NCI-H748 (cell line): ENCODE results near the gene PARD3.
A peak's percentile ranks its signal among the peaks of the same experiment; 100 is the strongest.

ENCODE experiments used
- DNase-seq: peaks from one replicate; lab custom pipeline; 2025; ENCODE audit not compliant: unreplicated experiment; lab: John Stamatoyannopoulos, UW

PARD3 gene

DNA sequence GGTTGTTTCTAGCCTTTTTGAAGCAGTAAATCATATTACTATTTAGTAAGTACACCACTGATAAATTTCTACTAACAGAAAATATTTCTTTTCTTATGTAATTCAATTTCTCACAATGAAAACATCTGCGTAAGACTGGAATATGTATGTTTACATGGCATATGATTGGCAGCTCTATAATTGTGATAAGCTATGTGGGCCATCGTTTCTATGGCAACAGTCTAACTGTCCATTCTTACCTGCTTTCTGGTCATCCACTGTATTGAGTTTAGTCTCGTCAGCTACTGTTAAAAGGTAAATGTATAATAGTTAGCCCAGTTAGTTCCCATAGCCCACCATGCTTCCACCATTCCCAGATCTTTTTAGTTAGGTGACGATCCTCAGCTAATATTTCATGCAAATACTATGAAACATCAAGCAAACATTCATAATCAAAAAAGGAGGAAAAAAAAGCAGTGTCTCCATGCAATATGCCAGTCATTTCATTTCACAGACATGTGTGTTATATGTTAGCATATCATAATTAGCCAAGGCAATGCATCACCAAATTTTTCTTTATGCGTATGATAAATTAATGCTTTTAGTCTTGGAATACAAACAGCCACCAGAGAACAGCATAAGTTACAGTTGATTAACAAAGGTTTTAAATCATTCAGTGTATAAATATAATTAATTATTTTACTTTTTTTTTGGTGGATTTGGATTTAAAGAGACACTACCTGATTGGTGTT, 479.0 kb downstream of the PARD3 start:
- DNase-seq = peak; percentile 31

DNA sequence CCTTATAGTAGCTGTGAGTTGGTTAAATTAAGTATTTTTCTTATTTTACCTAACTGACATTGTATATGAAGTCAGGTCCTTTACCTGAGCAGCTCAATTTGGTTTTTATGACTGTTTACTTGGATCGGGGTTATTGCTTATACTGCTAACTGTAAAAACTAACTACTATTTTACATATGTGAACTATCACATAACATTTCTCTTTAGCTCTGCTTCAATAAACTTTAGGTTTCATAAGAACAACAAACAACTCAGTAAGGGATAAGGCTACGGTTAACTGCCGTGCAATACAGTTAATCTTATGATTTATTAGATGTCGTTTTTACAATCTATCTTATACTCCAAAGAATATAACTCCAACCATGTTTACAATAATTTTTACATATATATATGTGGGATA, 480.2 kb downstream of the PARD3 start:
- no peak for DNase-seq

DNA sequence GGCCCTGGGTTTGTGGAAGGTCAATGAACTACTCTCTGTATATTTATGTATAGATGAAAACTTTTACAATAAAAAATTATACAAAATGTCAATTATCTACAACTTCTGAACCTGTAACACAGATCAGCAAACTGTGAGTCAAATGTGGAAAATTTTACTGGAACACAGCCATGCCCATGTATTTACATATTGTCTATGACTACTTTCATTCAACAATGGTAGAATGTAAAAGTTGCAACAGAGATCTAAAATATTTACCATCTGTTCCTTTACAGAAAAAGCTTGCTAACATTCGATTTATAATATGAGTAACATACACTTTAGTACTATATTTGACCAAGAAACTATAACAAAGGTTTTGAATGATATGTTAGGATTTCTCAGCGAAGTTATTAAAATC, 481.6 kb downstream of the PARD3 start:
- DNase-seq = no peak

DNA sequence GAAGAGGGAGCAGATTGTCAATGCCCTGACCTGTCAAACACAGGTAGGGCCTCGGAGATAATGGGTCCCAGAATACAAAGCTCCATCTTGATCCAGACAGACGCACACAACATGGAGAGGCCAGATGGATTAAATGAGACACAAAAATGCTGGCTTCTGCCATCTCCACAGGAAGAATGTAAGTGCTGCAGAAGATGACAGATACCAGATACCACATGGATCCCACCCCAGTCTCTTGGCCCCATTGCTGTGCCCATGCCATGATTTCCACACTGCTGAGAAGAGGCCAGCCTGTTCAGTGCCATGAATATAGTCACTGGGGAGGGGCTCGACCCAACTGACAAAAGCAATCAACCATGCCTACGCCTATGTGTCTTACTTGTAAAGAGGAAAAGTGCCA, 487.9 kb downstream of the PARD3 start:
- peak; percentile 65 for DNase-seq

DNA sequence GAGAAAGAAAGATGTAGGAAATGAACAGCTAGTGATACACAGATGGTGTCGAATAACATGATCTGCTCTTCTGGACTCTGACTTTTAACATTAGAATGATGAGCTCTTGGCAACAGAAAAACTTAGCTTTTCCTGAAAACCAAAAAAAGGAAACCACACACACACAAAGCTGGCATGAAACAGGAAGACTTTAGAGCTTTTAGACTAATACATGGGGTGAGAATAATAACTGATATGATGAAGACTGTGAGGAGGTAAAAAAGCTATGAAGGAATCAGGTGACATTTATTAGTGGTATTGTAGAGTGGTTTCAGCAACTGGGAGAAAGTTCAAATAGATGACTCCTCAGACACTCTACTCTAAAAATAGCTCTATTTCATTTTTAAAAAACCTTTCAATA, 491.9 kb downstream of the PARD3 start:
- no peak for DNase-seq

DNA sequence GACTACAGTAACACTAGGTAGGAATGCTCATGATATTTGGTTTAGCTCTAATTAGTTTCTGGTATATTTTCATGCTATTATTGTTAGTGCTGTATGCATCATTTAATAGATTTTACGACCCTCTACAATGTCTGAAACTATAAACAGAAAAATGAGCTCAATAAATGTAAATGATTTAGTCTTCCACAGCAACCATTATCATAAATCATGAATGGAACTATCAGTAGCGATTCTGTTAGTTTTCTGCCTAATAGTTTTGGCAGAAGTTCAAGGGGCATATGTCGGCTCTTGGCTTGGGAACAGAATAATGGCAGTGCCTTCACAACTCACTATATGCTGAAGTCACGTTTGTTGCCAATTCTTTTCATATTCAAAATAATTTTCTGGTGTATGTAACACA, 494.8 kb downstream of the PARD3 start:
- DNase-seq = peak; percentile 77

DNA sequence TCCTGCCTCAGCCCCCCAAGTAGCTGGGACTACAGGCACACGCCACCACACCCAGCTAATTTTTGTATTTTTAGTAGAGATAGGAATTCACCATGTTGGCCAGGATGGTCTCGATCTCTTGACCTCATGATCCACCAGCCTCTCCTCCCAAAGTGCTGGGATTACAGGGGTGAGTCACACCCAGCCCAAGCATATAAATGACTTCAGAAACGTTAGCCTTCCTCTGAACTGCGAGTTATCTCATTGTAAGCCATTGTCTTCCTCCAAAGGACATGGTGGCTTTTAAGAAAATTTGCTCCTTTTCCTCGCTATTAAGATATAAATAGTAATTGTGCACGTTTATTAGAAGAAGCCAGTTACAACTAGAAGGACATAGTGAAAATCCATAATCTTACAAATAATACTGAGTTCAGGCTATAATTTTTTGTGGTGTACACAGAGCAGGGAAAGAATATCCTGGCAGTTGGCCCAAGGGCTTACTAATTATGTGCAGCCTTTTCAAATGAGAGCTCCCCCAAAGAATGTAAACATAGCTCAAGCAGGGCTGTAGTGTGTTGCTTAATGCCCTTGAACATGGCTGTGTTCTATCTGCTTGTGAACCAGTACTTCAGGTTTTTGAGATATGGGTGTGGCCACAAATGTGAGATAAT, 495.8 kb downstream of the PARD3 start:
- peak; percentile 98 for DNase-seq

DNA sequence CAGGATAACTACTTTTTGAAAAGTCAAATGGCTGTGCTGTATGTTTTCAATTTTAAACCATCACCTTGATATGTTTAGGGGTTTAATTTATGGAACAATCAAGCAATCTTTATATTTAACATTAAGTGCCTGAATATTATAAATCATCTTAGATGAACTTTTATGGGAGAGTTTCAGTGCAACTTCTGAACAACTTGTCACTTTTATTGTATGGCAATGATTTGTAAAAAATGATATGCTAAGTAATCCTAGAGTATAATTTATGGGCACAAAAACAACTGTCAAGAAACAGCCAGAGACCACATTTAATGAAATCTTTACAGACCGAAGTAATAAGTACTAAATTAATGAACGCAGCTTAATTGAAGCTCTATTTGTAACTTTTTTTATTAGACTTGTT, 498.9 kb downstream of the PARD3 start:
- DNase-seq = no peak

DNA sequence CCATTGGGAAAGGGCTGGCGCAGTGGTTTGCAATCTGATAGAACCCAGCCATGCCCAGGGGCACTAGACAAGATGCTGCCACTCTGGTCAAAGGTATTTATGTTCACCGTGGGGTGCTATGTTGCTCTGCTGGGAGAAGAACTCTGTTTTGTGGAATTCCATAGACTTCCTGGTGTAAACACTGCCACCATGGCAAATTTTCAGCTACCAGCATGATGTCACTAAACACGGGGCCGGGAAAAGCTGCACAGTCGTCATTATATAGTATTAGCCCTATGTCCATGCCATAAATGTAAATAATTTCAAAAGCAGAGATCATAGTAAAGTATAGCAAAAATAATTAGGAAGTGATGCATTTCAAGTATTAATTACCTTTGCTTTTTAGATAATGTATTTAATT, 500.6 kb downstream of the PARD3 start:
- DNase-seq = peak; percentile 11

DNA sequence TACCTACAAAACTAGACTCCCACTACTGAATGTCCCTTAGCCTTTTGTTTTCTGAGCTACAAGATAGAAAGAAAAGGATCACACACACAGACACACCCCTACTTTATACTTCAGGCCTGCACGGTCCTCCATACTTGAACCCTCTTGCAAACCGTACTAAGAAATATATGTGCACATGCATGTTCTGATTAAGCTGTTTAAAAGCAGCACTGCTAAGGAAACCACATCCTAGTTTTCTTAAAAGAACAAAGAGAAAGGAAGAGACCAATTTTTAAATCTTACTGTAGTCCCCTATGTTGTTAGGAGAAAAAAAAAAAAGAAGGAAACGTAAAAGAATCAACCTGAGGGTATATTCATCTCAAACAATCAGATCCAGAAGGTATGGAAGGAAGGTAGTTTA, 501.2 kb downstream of the PARD3 start:
- DNase-seq = no peak

DNA sequence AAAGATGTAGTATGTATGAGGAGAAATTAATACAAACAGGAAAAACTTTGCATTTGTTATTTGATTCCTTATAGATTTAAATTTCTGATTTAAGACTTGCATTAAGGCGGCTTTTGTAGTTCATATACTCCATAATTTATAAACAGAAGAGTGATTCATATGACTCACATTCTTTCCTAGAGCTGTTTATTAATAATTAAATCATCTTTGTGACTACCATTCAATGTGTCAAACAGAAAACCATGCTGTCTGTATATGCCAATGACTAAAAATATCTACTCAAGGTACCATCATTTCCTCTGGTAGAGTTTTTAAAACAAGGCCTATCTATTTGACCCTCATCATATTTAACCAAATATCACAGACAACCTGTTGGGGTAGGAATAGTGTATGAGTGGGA, 501.7 kb downstream of the PARD3 start:
- no peak for DNase-seq

DNA sequence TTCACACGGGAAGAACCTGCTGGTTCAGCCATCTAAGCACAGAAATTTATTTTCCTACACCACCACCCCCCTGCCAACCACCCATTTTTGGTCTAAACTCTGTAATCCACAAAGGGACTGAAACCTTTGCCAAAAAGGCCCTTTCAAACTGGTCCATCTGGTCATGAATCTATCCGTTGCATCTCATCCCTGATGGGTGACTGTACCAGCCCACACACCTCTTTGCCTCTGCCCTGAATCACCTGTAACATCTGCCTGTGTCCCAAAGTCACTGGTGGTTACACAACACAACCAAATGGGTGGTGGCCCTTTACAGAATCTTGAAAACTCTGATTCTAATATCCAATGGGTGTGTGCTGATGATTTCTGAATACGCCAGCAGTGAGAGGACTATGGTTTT, 503.4 kb downstream of the PARD3 start:
- DNase-seq = peak; percentile 16

DNA sequence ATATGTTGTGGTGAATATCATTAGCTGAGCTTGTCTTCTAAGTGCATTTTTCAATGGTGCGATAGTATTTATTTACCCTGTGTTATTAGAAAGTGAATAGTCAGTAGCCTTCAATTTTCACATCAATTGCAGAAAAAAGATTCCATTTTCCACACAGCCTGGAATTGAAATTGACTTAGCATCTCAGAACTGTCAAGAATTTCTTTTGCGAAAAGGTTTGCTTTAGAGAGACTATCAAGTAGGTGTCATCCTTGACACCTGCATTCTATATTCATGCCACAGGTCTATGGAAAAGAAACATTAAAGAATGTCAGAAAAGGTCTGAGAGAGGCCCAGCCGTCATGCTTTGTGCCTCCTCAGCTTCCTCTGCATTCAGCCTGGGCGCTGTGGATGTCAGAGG, 504.9 kb downstream of the PARD3 start:
- DNase-seq = peak; percentile 53

DNA sequence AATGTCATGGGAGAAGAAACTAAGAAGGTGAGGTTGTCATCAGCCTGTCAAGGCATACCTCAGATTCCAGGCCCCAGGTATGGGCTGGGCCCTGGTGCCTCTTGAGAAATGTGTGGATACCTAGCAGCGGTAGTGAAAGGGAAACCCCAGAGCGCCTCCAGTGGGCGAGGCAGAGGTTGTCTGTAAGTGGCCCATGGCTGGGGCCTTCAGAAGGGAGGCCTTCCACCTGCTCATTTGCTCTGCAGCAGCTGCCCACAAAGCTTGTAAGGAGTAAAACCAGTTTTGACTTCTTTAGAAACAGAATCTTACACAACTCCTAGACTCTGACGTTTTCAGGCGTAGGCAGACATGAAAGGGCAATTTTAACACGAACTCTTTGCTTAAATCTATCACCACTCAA, 509.9 kb downstream of the PARD3 start:
- peak; percentile 89 for DNase-seq

DNA sequence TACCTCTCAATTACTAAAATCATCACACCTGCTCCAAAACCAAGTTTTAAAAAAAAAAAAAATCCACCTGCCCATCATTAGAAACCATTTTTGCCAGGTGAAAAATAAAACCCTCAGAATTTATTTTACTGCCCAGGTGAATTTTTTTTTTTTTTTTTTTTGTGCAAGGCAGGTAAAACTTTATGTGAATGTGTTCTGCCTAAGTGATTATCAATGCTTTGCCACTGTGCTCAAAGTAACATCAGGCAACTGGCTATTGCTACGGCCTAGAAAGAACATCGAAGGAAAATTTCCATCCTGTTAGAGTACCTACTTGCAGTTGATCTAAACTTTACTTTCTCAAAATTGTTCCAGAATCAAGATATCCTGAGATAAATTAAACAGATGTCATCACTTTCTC, 512.1 kb downstream of the PARD3 start:
- DNase-seq = no peak

DNA sequence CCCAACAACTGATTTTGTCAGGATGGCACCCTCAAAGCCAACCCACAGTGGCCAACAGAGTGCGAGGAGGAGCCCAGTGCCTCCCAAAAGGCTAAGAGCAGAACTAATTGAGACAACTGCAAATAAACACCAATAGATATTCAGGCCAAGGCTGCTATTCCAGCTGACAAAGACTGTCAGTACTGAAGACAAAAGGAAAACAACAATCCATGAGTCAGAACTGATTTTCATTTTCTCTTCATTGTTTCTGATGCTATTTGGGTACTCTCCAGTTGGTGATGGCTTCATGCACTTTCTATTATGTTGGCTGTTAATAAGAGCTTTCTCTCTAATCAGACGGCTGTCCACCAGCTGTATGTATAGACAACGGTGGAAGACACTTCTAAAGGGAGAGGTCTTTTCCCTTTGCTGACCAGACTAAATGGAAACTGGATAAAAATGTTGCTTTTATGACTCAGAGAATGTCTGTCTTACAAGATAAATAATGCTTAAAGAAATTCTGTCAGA, 515.9 kb downstream of the PARD3 start:
- peak; percentile 91 for DNase-seq

DNA sequence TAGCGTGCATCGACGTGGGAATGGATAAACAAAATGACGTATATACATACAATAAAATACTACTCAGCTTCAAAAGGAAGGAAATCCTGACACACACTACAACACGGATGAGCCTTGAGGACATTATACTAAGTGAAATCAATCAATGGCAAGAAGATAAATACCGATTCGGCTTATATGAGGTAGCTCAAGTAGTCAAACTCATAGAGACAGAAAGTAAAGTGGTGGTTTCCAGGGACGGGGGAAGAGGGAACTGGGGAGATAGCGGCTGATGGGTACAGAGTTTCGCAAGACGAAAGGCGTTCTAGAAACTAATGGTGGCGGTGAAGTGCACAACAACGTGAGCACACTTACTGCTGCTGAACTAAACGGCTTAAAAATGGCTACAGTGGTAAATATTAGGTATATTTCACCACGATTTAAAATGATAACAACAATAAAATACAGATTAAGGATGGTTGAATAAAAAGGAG, 516.7 kb downstream of the PARD3 start:
- DNase-seq = peak; percentile 47

DNA sequence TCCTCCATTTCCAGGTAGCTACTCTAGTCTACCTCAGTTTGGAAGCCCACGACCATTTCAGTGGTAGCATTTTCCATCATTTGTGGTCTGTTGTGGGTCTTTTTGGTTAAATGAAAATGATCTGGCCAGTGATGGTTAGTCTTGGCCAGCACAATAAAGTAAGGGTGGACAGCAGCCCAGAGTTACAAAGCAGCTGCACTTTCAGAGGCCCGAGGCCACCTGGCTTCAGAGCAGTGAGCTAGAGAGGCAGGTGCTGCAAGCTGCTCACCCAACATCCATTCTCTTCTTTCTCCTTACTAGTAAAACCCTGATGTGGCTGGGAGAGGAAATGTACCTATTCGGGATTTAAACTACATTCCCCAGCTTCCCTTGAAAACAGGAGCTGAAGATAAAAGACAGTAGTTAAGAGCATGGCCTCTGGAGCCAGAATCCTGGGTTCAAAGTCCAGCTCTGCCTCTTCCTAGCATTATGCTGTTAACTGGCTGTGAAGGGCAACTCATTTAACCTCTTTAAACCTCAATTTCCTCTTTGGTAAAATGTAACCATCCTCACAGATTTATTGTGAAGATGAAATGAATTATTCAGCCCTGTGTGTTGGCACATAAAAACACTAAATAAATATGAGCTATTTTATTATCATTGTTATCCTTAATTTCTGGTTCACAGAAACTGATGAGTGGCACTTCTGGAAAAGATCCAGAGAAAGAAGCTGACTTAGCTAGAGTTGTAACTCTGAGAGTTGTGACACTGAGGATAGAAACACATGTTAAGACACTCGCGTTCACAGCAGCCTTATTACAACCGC, 517.4 kb downstream of the PARD3 start:
- DNase-seq = peak; percentile 83

DNA sequence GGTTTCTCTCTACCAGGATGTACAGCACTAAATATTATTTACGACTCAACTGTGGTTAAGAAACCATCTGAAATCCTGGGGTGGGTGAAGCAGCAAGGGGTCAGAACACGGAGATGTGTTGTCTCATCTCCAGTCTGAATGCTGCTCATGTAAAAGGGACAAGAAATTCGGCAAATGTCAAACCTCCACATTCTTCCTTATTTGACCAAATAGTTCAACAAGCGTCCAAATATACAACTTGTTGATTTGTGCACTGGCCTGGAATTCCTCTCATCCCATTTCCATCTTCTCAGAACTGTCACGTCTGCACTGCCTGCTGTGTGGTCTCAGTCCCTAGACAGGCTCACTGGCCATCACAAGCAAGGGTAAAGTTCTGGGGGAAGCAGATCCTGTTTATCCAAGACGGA, 520.0 kb downstream of the PARD3 start:
- DNase-seq = no peak

DNA sequence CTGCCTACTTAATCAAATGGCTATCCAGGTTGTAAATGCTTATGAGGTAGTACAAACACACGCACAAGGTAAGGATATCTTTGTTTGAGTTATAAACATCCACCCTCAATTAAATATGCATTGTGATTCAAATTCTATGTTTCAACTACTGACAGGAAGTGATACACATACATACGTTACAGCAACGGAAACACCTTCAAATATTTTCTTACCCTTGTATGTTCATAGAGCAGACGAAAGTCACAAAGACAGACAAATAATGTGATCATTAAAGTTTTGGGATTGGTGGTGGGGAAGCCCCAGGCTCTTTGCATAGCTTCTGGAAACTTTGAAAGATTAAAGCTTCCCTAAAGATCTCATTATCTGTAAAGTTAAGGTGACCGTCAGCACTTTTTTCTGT, 521.0 kb downstream of the PARD3 start:
- no peak for DNase-seq

DNA sequence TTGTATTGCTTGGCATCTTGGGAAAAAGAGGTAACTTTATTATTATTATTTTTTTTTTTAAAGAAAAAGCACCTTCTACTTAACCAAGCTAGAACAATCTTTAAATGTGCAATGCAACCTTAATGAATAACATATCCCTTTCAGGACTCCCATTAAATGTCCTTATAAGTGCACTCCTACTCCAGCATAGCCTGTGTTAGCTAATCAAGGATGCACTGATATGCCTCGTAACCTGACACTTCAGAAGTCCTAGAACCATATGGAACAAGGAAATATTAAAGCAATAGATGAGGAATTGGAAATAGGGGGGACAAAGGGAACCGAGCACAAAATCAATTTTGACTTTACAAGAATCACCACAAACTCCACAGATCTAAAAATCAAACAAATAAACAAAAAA, 522.4 kb downstream of the PARD3 start:
- DNase-seq = peak; percentile 65

DNA sequence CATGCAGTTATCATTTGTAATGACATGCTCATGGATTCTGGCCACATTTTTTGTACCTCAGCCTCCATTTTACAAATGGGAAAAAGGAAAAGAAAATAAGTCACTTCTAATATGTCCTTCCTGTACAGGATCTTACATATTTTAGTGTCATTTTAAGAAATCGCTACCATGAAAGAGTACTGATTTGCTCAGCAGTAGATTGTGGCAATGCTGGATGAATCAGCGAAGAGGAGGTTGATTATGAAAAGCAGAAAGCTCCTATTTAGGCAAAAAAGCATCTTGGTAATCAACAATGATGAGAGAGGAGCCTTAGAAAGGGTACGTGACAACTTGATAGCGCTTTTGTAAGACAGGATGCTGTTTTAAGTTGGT, 522.9 kb downstream of the PARD3 start:
- DNase-seq = no peak
